Measurements from ENCODE around the gene LRP2.
A peak's percentile ranks its signal among the peaks of the same experiment; 100 is the strongest.
"Not testable (repeated sequence)": the region's sequence is repeated elsewhere in the genome, so short reads cannot be mapped to it uniquely, and the experiment has no call there.

The LRP2 gene

GRCh38 chr2:169362118-169362893 is at the start of gene LRP2:
TSS of gene LRP2 (minus strand) at chr2:169362534. CDS start at chr2:169362399, 135 bp downstream.
- no peak for DNase-seq

- DNase-seq: no peak
Measured at GRCh38 chr2:169406891-169407290, 44.6 kb upstream of the LRP2 start.

- not testable (repeated sequence) for DNase-seq
Measured at GRCh38 chr2:169399491-169399890, 37.2 kb upstream of the LRP2 start.

GRCh38 chr2:169397697-169398096 is 35.4 kb upstream of the LRP2 start:
- DNase-seq: peak; percentile 4

GRCh38 chr2:169395821-169396374 is 33.6 kb upstream of the LRP2 start:
- no peak for DNase-seq

- no peak for DNase-seq
Measured at GRCh38 chr2:169393068-169393590, 30.8 kb upstream of the LRP2 start.

- DNase-seq: no peak
Measured at GRCh38 chr2:169391236-169391635, 28.9 kb upstream of the LRP2 start.

- DNase-seq: no peak
Measured at GRCh38 chr2:169388161-169388560, 25.8 kb upstream of the LRP2 start.

- no peak for DNase-seq
Measured at GRCh38 chr2:169386722-169387121, 24.4 kb upstream of the LRP2 start.

GRCh38 chr2:169384816-169385215 is 22.5 kb upstream of the LRP2 start:
- no peak for DNase-seq

- DNase-seq: no peak
Measured at GRCh38 chr2:169372561-169372960, 10.2 kb upstream of the LRP2 start.

- no peak for DNase-seq
Measured at GRCh38 chr2:169366066-169366465, 3.7 kb upstream of the LRP2 start.

- DNase-seq: peak; percentile 37
Measured at GRCh38 chr2:169365029-169365480, 2.7 kb upstream of the LRP2 start.

- DNase-seq: peak; percentile 42
Measured at GRCh38 chr2:169363560-169364150, 1.3 kb upstream of the LRP2 start.

- DNase-seq: peak; percentile 19
Measured at GRCh38 chr2:169362894-169363559, 693 bp upstream of the LRP2 start.

- DNase-seq: no peak
Measured at GRCh38 chr2:169361706-169362117, 622 bp downstream of the LRP2 start.

GRCh38 chr2:169360984-169361705 is 1.2 kb downstream of the LRP2 start:
- no peak for DNase-seq

GRCh38 chr2:169358016-169358415 is 4.3 kb downstream of the LRP2 start:
- no peak for DNase-seq

- no peak for DNase-seq
Measured at GRCh38 chr2:169354244-169354643, 8.1 kb downstream of the LRP2 start.

GRCh38 chr2:169351725-169352124 is 10.6 kb downstream of the LRP2 start:
- DNase-seq: no peak

- peak; percentile 22 for DNase-seq
Measured at GRCh38 chr2:169349535-169349934, 12.8 kb downstream of the LRP2 start.

- DNase-seq: no peak
Measured at GRCh38 chr2:169348321-169349024, 13.9 kb downstream of the LRP2 start.

Data from inflammatory macrophage treated with lipopolysaccharide for 4 hours (primary cell).